Fibroblast of lung (primary cell): Measurements from ENCODE around the gene SLC22A14. TPM values are rescaled to one million over a fixed set of nuclear protein-coding genes. Genes with fewer than 3 reads are reported as not detected.
"Not testable (repeated sequence)": the region's sequence is repeated elsewhere in the genome, so short reads cannot be mapped to it uniquely, and the experiment has no call there.

Experiments
- DNase-seq, 2 donors: peaks; one replicate each; pipeline versions ENCODE4 v3.0.0 to v3.0.0-alpha.2; 2010; ENCODE audit warnings: low read depth in 2 of 2
- H2AFZ ChIP-seq: 2 replicates; pipeline ENCODE4 v1.5.1; 2012; ENCODE audit warnings: low read length, control low read depth, inconsistent platforms
- H3K27ac ChIP-seq: 2 replicates; pipeline ENCODE4 v1.5.1; 2011; ENCODE audit warnings: low read length, control low read depth; ENCODE audit not compliant: insufficient read depth
- H3K27me3 ChIP-seq: 2 replicates; pipeline ENCODE4 v1.5.1; 2011; ENCODE audit warnings: mild to moderate bottlenecking, low read length; ENCODE audit not compliant: control insufficient read depth, insufficient read depth
- H3K36me3 ChIP-seq: 2 replicates; pipeline ENCODE4 v1.5.1; 2011; ENCODE audit warnings: low read length; ENCODE audit not compliant: control insufficient read depth, insufficient read depth
- H3K4me1 ChIP-seq: 2 replicates; pipeline ENCODE4 v1.5.1; 2011; ENCODE audit warnings: low read length; ENCODE audit not compliant: control insufficient read depth, insufficient read depth; ENCODE audit errors: extremely low read depth
- H3K4me2 ChIP-seq: 2 replicates; pipeline ENCODE4 v1.5.1; 2011; ENCODE audit warnings: low read length, control low read depth; ENCODE audit not compliant: insufficient read depth; ENCODE audit errors: extremely low read depth
- H3K4me3 ChIP-seq, 4 experiments: fragments of 200-600 bp in 1 of 4; sonication (generic) in 1 of 4; replicated peaks in 1 of 4; 2 replicates each; pipeline ENCODE4 v1.5.1; 2011 to 2016; ENCODE audit warnings: low read length in 4 of 4, low read depth in 3 of 4, mild to moderate bottlenecking in 3 of 4, control low read depth in 2 of 4, inconsistent platforms in 1 of 4, mixed read lengths in 1 of 4; ENCODE audit not compliant: insufficient read depth in 1 of 4; ENCODE audit errors: control extremely low read depth in 1 of 4
- H3K79me2 ChIP-seq: 2 replicates; pipeline ENCODE4 v1.5.1; 2012; ENCODE audit warnings: mild to moderate bottlenecking, low read length, inconsistent platforms; ENCODE audit not compliant: control insufficient read depth, insufficient read depth
- H3K9ac ChIP-seq: 2 replicates; pipeline ENCODE4 v1.5.1; 2011; ENCODE audit warnings: mild to moderate bottlenecking, low read length, control low read depth; ENCODE audit not compliant: insufficient read depth
- H3K9me3 ChIP-seq: 2 replicates; pipeline ENCODE4 v1.5.1; 2012; ENCODE audit warnings: low read depth, low read length; ENCODE audit not compliant: control insufficient read depth, insufficient read depth
- H4K20me1 ChIP-seq: 2 replicates; pipeline ENCODE4 v1.5.1; 2011; ENCODE audit warnings: low read length; ENCODE audit not compliant: control insufficient read depth, insufficient read depth; ENCODE audit errors: extremely low read depth
- CTCF ChIP-seq, 2 donors: IDR thresholded peaks in 1 of 2; conservative IDR thresholded peaks in 1 of 2; 1 replicate in 1 of 2; 2 replicates in 1 of 2; pipeline ENCODE4 v1.5.1; 2011 to 2012; ENCODE audit warnings: low read length in 2 of 2, control low read depth in 1 of 2, inconsistent platforms in 1 of 2, low read depth in 1 of 2, mild to moderate bottlenecking in 1 of 2
- EZH2 ChIP-seq: IDR thresholded peaks from 2 replicates; pipeline ENCODE4 v1.5.1; 2012; ENCODE audit warnings: low read length, control low read depth, mild to moderate bottlenecking; ENCODE audit errors: missing control alignments
- polyA plus RNA-seq, 2 donors: library from polyadenylated mRNA; depleted of rRNA in 1 of 2; stranded (reverse) in 1 of 2; unstranded in 1 of 2; fragments of >200 nt; gene quantifications; 2 replicates each; pipeline ENCODE4 v1.2.1, GENCODE V29; 2011 to 2012; ENCODE audit warnings: missing spikeins in 1 of 2
- total RNA-seq: library from RNA; depleted of rRNA; stranded (reverse); fragments of >200 nt; gene quantifications from 2 replicates; pipeline ENCODE4 v1.2.1, GENCODE V29; 2014

SLC22A14 gene
- total and polyA plus RNA-seq, 2 donors (not counting 1 experiment from before 2014, with no cell fraction given), result 0.17 TPM; not detected in 1

- no peak overlapping the region for H3K9ac ChIP-seq
- no peak for DNase-seq
- peaks cover 2% of the 10 kb centered on the region for H3K36me3 ChIP-seq
- no peak overlapping the region for H3K27ac ChIP-seq
- no peaks in the 10 kb centered on the region for H3K9me3 ChIP-seq
- H3K79me2 ChIP-seq, result no peaks in the 10 kb centered on the region
- no peaks in the 10 kb centered on the region for H4K20me1 ChIP-seq
- no peaks in the 10 kb centered on the region for H3K4me1 ChIP-seq
- TF ChIP-seq CTCF (conservative IDR thresholded peaks at IDR 0.05 in 1 of 2, IDR thresholded peaks at IDR 0.05 in 1 of 2; ENCODE audit: low read depth in 1 of 2, low read length in 2 of 2) (no peak), EZH2 (no peak)
- H2AFZ ChIP-seq, result no peak overlapping the region
- no peak overlapping the region for H3K4me3 ChIP-seq
- H3K4me2 ChIP-seq, result no peak overlapping the region
- H3K27me3 ChIP-seq, result no peaks in the 10 kb centered on the region
Measured at GRCh38 chr3:38238416-38239008, 43.6 kb upstream of the SLC22A14 start.

DNA sequence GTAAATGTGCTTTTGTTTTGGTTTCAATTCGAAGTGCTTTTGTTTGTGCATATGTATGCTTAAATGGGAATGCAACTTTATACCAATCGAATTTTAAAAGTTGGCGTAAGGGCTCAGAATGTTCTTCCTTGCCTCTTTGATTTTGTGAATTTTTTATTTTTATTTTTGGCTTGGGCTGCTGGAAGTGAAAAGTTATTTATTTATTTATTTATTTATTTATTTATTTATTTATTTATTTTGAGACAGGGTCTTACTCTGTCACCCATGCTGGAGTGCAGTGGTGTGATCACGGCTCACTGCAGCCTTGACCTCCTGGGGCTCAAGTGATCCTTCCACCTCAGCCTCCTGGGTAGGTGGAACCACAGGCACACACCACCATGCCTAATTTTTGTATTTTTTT is 39.3 kb upstream of the SLC22A14 start:
- H2AFZ ChIP-seq, H3K4me1 ChIP-seq, H3K4me2 ChIP-seq, H3K27ac ChIP-seq, H4K20me1 ChIP-seq, DNase-seq, H3K9ac ChIP-seq, H3K27me3 ChIP-seq, H3K4me3 ChIP-seq, H3K9me3 ChIP-seq, H3K79me2 ChIP-seq, H3K36me3 ChIP-seq: not testable (repeated sequence)

DNA sequence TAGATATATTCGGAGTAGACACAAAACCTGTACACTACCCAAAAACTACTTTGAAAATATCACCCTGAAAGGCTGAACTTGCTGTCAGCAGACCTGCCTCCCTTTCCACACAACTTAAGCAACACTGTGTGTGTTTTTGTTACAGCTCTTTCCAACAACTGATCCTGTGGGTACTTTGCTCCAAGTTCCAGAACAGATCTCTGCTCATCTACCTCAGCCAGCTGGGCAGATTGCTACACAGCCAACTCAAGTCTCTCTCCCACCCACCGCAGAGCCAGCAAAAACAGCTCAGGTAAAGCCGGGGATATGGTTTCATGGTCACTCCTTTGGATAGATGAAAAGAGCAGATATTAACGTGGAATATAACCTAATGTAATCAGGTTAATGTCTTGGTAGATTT is 36.2 kb upstream of the SLC22A14 start:
- Histone ChIP-seq H3K27ac (no peak overlapping the region), H3K9me3 (no peaks in the 10 kb centered on the region), H3K9ac (no peak overlapping the region), H4K20me1 (no peaks in the 10 kb centered on the region), H3K4me3 (no peak overlapping the region), H3K27me3 (no peaks in the 10 kb centered on the region), H2AFZ (no peak overlapping the region), H3K79me2 (no peaks in the 10 kb centered on the region), H3K4me2 (no peak overlapping the region), H3K4me1 (peaks cover 5% of the 10 kb centered on the region), H3K36me3 (no peaks in the 10 kb centered on the region)
- DNase-seq, result no peak
- TF ChIP-seq EZH2 (no peak), CTCF (conservative IDR thresholded peaks at IDR 0.05 in 1 of 2, IDR thresholded peaks at IDR 0.05 in 1 of 2; ENCODE audit: low read depth in 1 of 2, low read length in 2 of 2) (no peak)
